ENCODE data around the gene PLCD4. TPM values are rescaled to one million over a fixed set of nuclear protein-coding genes. Genes with fewer than 3 reads are reported as not detected.
A peak's percentile ranks its signal among the peaks of the same experiment; 100 is the strongest.

PLCD4 gene
- under 1 TPM; 0.05 to 0.17 TPM for total RNA-seq
- polyA plus RNA-seq, result under 1 TPM; 0.07 to 0.51 TPM

GRCh38 chr2:218607436-218608115 lies at the start of gene PLCD4:
TSS of gene PLCD4 (plus strand) at chr2:218607899. CDS start at chr2:218615740, 7,841 bp downstream.
- peak within 1 kb of the TSS in 1 of 2 donors; percentile 13 for H3K9ac ChIP-seq (ENCODE audit: low read depth in 1 of 2, low read length in 2 of 2)
- peaks cover 0 to 20% (median 18%) of the 10 kb centered on the region in 4 donors for H3K4me1 ChIP-seq (ENCODE audit: control insufficient read depth in 4 of 4, insufficient read depth in 4 of 4, low read length in 3 of 4)
- peak within 1 kb of the TSS in 1 of 3 donors; percentile 28 for H3K4me3 ChIP-seq (ENCODE audit: low read depth in 1 of 3, low read length in 3 of 3)
- no peaks in the 10 kb centered on the region for H3K27me3 ChIP-seq (ENCODE audit: control insufficient read depth in 4 of 4, insufficient read depth in 4 of 4, low read length in 3 of 4)
- WGBS, result 23% methylated on average over 8 of the region's 8 CpGs
- H3K9me3 ChIP-seq (ENCODE audit: control insufficient read depth in 4 of 4, low read length in 3 of 4), result no peaks in the 10 kb centered on the region
- peak within 1 kb of the TSS; percentile 19 to 59 for H3K27ac ChIP-seq (ENCODE audit: low read depth in 1 of 2, low read length in 2 of 2)
- no peaks in the 10 kb centered on the region for H3K36me3 ChIP-seq (ENCODE audit: control insufficient read depth in 4 of 4, insufficient read depth in 3 of 4, low read depth in 1 of 4, low read length in 3 of 4)
- no peak for DNase-seq (ENCODE audit: low spot score)
- TF ChIP-seq CTCF (IDR thresholded peaks at IDR 0.05; ENCODE audit: low read depth, low read length, missing input control), result peak; percentile 12
- no peak for TF ChIP-seq ZBTB33 (IDR thresholded peaks at IDR 0.05)

GRCh38 chr2:218557941-218558340 lies 49.8 kb upstream of the PLCD4 start:
- H3K36me3 ChIP-seq (ENCODE audit: control insufficient read depth in 4 of 4, insufficient read depth in 3 of 4, low read depth in 1 of 4, low read length in 3 of 4), result peaks cover 18 to 47% (median 34%) of the 10 kb centered on the region in 4 donors
- no peaks in the 10 kb centered on the region for H3K9me3 ChIP-seq (ENCODE audit: control insufficient read depth in 4 of 4, low read length in 3 of 4)
- TF ChIP-seq JUND (IDR thresholded peaks at IDR 0.05), result no peak
- TF ChIP-seq FOXA1 (IDR thresholded peaks at IDR 0.05), result no peak
- TF ChIP-seq FOXA2 (IDR thresholded peaks at IDR 0.05), result no peak
- no peak for TF ChIP-seq ZBTB33 (IDR thresholded peaks at IDR 0.05)
- TF ChIP-seq RAD21 (IDR thresholded peaks at IDR 0.05), result no peak
- no peak for TF ChIP-seq ATF3 (IDR thresholded peaks at IDR 0.05)
- TF ChIP-seq RXRA (IDR thresholded peaks at IDR 0.05), result no peak
- no peak for TF ChIP-seq GABPA (IDR thresholded peaks at IDR 0.05 in 1 of 2, conservative IDR thresholded peaks at IDR 0.05 in 1 of 2)
- TF ChIP-seq CTCF (IDR thresholded peaks at IDR 0.05; ENCODE audit: low read depth, low read length, missing input control), result no peak
- TF ChIP-seq TAF1 (conservative IDR thresholded peaks at IDR 0.05), result no peak
- WGBS, result 71% methylated on average over 2 of the region's 2 CpGs
- H3K27me3 ChIP-seq (ENCODE audit: control insufficient read depth in 4 of 4, insufficient read depth in 4 of 4, low read length in 3 of 4), result no peaks in the 10 kb centered on the region
- no peak overlapping the region for H3K27ac ChIP-seq (ENCODE audit: low read depth in 1 of 2, low read length in 2 of 2)
- no peak for DNase-seq (ENCODE audit: low spot score)
- H3K4me1 ChIP-seq (ENCODE audit: control insufficient read depth in 4 of 4, insufficient read depth in 4 of 4, low read length in 3 of 4), result peaks cover 0 to 4% (median under 1%) of the 10 kb centered on the region in 4 donors
- H3K9ac ChIP-seq (ENCODE audit: low read depth in 1 of 2, low read length in 2 of 2), result no peak overlapping the region
- H3K4me3 ChIP-seq (ENCODE audit: low read depth in 1 of 3, low read length in 3 of 3), result no peak overlapping the region

All from liver (tissue), 9 donors.